ENCODE results near the gene CHIT1.

DNA sequence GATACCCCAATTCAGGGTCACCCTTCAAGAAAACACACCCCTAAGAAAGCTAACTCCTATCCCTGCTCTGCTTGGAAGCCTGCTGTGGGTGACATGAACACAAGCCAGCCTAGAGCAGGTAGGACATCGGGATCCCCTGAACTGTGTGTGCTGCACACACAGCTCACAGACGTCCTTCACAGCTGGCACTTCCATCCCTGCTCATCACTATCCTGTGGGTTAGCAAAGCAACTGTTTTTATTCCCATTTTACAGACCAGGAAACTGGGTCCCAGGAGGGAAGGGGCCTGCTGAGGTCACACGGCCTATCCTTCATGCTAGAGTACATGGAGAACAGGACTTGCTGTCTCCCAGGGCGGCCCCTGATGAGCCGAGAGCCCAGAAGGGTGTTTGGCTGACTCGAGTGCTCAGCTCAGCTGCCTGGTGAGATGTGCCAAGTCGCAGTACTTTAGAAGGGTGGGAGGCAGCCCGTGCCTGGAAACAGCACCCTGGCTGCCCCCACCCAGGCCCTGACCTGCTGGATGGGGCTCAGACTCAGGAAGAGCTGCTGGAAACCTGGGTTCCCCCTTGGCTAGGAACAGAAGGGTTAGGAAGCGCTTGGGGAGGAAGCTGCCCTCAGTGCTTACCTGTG, 47.6 kb upstream of the CHIT1 start:
- TF ChIP-seq, protein P1, sequence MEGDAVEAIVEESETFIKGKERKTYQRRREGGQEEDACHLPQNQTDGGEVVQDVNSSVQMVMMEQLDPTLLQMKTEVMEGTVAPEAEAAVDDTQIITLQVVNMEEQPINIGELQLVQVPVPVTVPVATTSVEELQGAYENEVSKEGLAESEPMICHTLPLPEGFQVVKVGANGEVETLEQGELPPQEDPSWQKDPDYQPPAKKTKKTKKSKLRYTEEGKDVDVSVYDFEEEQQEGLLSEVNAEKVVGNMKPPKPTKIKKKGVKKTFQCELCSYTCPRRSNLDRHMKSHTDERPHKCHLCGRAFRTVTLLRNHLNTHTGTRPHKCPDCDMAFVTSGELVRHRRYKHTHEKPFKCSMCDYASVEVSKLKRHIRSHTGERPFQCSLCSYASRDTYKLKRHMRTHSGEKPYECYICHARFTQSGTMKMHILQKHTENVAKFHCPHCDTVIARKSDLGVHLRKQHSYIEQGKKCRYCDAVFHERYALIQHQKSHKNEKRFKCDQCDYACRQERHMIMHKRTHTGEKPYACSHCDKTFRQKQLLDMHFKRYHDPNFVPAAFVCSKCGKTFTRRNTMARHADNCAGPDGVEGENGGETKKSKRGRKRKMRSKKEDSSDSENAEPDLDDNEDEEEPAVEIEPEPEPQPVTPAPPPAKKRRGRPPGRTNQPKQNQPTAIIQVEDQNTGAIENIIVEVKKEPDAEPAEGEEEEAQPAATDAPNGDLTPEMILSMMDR (IDR thresholded peaks at IDR 0.05; ENCODE audit: control extremely low read depth in 1 of 3, insufficient read depth in 1 of 3, low read depth in 1 of 3, low read length in 3 of 3), result no peak
- TF ChIP-seq BACH1 (IDR thresholded peaks at IDR 0.05; ENCODE audit: low read length) (no peak), KDM4A (IDR thresholded peaks at IDR 0.05; ENCODE audit: low read depth, low read length, severe bottlenecking) (no peak), CHD2 (IDR thresholded peaks at IDR 0.05; ENCODE audit: low read length) (no peak), RNF2 (IDR thresholded peaks at IDR 0.05; ENCODE audit: borderline replicate concordance, low read depth, low read length, missing control alignments, poor library complexity, severe bottlenecking) (no peak), CEBPB (IDR thresholded peaks at IDR 0.05; ENCODE audit: low read depth, low read length) (no peak), POLR2A (IDR thresholded peaks at IDR 0.05; ENCODE audit: control extremely low read depth in 1 of 2, low read depth in 2 of 2, low read length in 2 of 2) (no peak)
- TF ChIP-seq, protein P2, sequence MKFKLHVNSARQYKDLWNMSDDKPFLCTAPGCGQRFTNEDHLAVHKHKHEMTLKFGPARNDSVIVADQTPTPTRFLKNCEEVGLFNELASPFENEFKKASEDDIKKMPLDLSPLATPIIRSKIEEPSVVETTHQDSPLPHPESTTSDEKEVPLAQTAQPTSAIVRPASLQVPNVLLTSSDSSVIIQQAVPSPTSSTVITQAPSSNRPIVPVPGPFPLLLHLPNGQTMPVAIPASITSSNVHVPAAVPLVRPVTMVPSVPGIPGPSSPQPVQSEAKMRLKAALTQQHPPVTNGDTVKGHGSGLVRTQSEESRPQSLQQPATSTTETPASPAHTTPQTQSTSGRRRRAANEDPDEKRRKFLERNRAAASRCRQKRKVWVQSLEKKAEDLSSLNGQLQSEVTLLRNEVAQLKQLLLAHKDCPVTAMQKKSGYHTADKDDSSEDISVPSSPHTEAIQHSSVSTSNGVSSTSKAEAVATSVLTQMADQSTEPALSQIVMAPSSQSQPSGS (IDR thresholded peaks at IDR 0.05; ENCODE audit: low read length), result no peak

Data from H1 (cell line).